ENCODE data around the gene SMOC2. TPM values are rescaled to one million over a fixed set of nuclear protein-coding genes. Genes with fewer than 3 reads are reported as not detected.

Gene SMOC2
- total RNA-seq, 4 donors from 2014 or later, result 45.8 to 130 (median 84.0) TPM

DNA sequence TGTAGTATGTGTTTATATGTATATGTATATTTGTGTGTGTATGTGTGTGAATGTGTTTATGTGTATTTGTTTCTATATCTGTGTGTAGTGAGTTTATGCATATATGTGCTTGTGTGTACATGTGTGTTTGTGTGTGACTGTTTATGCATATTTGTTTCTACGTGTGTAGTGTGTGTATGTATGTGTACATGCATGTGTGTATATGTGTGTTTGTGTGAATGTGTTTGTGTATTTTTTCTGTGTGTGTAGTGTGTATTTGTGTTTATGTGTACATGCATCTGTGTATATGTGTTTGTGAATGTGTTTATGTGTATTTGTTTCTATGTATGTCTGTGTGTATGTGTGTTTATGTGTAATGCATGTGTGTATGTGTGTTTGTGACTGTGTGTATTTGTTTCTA, 12.1 kb upstream of the SMOC2 start:
- Histone ChIP-seq H3K27me3 (peaks cover 0 to 21% (median 0%) of the 10 kb centered on the region in 4 donors), H3K4me1 (no peaks in the 10 kb centered on the region), H3K9me3 (no peaks in the 10 kb centered on the region), H3K36me3 (no peaks in the 10 kb centered on the region), H3K4me3 (no peak overlapping the region), H3K27ac (replicated peaks in 1 of 4) (no peak overlapping the region)
- TF ChIP-seq POLR2AphosphoS5 (IDR thresholded peaks at IDR 0.05) (no peak), POLR2A (IDR thresholded peaks at IDR 0.05; ENCODE audit: low read depth) (no peak), EP300 (IDR thresholded peaks at IDR 0.05) (no peak)
- TF ChIP-seq, protein P1, sequence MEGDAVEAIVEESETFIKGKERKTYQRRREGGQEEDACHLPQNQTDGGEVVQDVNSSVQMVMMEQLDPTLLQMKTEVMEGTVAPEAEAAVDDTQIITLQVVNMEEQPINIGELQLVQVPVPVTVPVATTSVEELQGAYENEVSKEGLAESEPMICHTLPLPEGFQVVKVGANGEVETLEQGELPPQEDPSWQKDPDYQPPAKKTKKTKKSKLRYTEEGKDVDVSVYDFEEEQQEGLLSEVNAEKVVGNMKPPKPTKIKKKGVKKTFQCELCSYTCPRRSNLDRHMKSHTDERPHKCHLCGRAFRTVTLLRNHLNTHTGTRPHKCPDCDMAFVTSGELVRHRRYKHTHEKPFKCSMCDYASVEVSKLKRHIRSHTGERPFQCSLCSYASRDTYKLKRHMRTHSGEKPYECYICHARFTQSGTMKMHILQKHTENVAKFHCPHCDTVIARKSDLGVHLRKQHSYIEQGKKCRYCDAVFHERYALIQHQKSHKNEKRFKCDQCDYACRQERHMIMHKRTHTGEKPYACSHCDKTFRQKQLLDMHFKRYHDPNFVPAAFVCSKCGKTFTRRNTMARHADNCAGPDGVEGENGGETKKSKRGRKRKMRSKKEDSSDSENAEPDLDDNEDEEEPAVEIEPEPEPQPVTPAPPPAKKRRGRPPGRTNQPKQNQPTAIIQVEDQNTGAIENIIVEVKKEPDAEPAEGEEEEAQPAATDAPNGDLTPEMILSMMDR (IDR thresholded peaks at IDR 0.05), result no peak
- WGBS, result 93% methylated on average over 1 of the region's 1 CpG
- DNase-seq (ENCODE audit: extremely low spot score), result no peak
- intact Hi-C loops (cut with DNase I), result no loop called here

DNA sequence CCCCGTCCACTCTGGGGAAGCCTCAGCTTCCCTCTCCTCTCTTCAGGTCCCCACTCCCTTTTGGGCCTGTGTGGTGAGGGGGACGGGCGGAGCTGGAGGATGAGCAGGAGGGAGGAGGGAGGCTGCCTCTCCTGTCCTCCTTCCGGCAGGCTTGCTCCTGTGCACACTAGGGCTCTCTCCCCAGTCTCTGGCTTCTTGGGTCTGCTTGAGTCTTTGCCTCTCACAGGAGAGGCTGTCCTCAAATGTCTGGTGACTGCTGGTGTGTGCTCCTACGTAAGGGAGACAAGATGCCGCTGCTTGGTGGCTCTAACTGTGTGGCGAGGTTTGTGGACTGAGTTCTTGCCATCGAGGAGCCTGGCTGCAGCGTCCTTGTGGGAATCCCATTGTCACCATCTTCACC, 8.8 kb upstream of the SMOC2 start:
- TF ChIP-seq EP300 (IDR thresholded peaks at IDR 0.05) (no peak), POLR2AphosphoS5 (IDR thresholded peaks at IDR 0.05) (no peak), POLR2A (IDR thresholded peaks at IDR 0.05; ENCODE audit: low read depth) (no peak)
- TF ChIP-seq, protein P1 (IDR thresholded peaks at IDR 0.05), result no peak
- 83% methylated on average over 7 of the region's 9 CpGs for WGBS
- intact Hi-C loops (cut with DNase I), result no loop called here
- Histone ChIP-seq H3K4me1 (no peaks in the 10 kb centered on the region), H3K27ac (replicated peaks in 1 of 4) (no peak overlapping the region), H3K27me3 (peaks cover 0 to 21% (median 0%) of the 10 kb centered on the region in 4 donors), H3K9me3 (no peaks in the 10 kb centered on the region), H3K4me3 (no peak overlapping the region), H3K36me3 (no peaks in the 10 kb centered on the region)
- no peak for DNase-seq (ENCODE audit: extremely low spot score)

DNA sequence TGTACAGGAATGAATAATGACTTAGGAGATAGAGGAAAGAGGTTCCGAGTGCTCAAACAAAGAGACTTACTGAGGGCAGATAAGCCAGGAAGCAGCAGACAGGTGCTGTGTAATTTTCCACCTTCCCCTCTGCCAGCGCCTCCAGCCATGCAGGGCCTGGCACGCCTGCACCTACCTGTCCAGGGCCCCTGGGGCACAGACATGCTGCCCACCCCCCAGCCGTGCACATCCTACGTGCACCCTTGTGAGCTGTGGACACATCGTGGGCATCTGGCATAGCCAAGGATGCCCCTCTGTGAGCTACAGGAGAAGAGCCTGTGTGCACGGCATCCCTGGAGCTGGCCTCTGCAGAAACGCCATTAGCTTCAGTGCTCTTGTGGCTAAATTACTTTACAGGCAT, 7.1 kb upstream of the SMOC2 start:
- no peak for DNase-seq (ENCODE audit: extremely low spot score)
- 94% methylated on average over 8 of the region's 8 CpGs for WGBS
- TF ChIP-seq EP300 (IDR thresholded peaks at IDR 0.05) (no peak), POLR2AphosphoS5 (IDR thresholded peaks at IDR 0.05) (no peak), POLR2A (IDR thresholded peaks at IDR 0.05; ENCODE audit: low read depth) (no peak)
- TF ChIP-seq, protein P1 (IDR thresholded peaks at IDR 0.05), result no peak
- Histone ChIP-seq H3K36me3 (no peaks in the 10 kb centered on the region), H3K9me3 (no peaks in the 10 kb centered on the region), H3K27ac (replicated peaks in 1 of 4) (no peak overlapping the region), H3K27me3 (peaks cover 0 to 21% (median 0%) of the 10 kb centered on the region in 4 donors), H3K4me1 (peaks cover 0 to 4% (median 0%) of the 10 kb centered on the region in 4 donors), H3K4me3 (no peak overlapping the region)
- intact Hi-C loops (cut with DNase I), result no loop called here

DNA sequence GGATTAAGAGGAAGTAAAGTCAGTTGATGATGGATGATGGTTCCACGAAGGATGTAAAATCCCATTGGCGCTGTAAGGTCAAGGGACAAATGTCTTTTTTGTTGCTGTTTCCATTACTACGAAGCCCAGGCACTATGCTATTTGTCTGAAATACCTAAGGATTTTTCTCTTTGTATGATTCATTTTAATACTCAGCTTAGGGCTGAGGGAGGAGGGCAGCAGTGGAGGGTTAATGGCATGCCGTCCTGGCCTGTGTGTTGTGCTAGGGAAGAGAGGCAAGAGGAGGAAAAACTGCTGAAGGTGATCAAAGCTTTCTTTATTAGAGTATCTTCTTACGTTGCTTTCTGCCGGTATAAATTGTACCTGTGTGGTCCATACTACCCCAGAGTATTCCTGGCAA, 6.5 kb upstream of the SMOC2 start:
- Histone ChIP-seq H3K27me3 (peaks cover 0 to 21% (median 0%) of the 10 kb centered on the region in 4 donors), H3K9me3 (no peaks in the 10 kb centered on the region), H3K36me3 (no peaks in the 10 kb centered on the region), H3K4me1 (peaks cover 0 to 11% (median under 1%) of the 10 kb centered on the region in 4 donors), H3K27ac (replicated peaks in 1 of 4) (no peak overlapping the region), H3K4me3 (no peak overlapping the region)
- intact Hi-C loops (cut with DNase I), result no loop called here
- TF ChIP-seq POLR2A (IDR thresholded peaks at IDR 0.05; ENCODE audit: low read depth) (no peak), EP300 (IDR thresholded peaks at IDR 0.05) (no peak), POLR2AphosphoS5 (IDR thresholded peaks at IDR 0.05) (no peak)
- TF ChIP-seq, protein P1 (IDR thresholded peaks at IDR 0.05), result no peak
- DNase-seq (ENCODE audit: extremely low spot score), result no peak
- WGBS, result 68% methylated on average over 6 of the region's 6 CpGs

DNA sequence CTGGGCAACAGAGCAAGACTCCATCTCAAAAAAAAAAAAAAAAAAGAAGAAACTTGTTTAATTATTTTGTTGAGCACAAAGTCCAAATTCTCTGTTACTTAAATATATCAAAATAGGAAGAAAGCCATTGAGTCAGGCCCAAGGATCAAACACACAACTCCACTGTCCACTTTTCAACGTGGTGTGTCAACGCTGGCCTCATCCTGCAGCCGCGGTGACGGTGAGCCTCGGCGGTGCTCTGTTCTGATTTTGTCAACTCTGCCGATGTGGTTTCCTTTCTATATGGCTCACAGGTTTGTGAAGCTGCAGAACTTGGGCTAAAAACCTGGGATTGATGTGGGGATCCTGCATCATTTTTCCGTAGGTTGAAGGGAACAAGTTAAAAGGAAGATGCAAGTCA, 3.2 kb upstream of the SMOC2 start:
- peaks cover 0 to 21% (median 0%) of the 10 kb centered on the region in 4 donors for H3K27me3 ChIP-seq
- H3K4me1 ChIP-seq, result peaks cover 12 to 43% (median 33%) of the 10 kb centered on the region in 4 donors
- no peak overlapping the region for H3K27ac ChIP-seq (replicated peaks in 1 of 4)
- intact Hi-C loops (cut with DNase I), result loop anchor here (2.0 kb wide), 1 partner anchor 65 kb away; no protein-coding TSS in a partner anchor
- no peak for DNase-seq (ENCODE audit: extremely low spot score)
- no peak overlapping the region for H3K4me3 ChIP-seq
- TF ChIP-seq, protein P1 (IDR thresholded peaks at IDR 0.05), result no peak
- TF ChIP-seq EP300 (IDR thresholded peaks at IDR 0.05) (no peak), POLR2AphosphoS5 (IDR thresholded peaks at IDR 0.05) (no peak), POLR2A (IDR thresholded peaks at IDR 0.05; ENCODE audit: low read depth) (no peak)
- WGBS, result 85% methylated on average over 9 of the region's 9 CpGs
- no peaks in the 10 kb centered on the region for H3K9me3 ChIP-seq
- no peaks in the 10 kb centered on the region for H3K36me3 ChIP-seq
